ES-I3 (cell line): ENCODE data around the gene SLC8A1.

Source experiments
- H3K36me3 ChIP-seq: 2 replicates; pipeline ENCODE4 v1.6.1; 2013; ENCODE audit warnings: mild to moderate bottlenecking, low read length, control low read depth, moderate library complexity; ENCODE audit not compliant: insufficient read depth
- H3K4me1 ChIP-seq: 2 replicates; pipeline ENCODE4 v1.6.1; 2013; ENCODE audit warnings: mild to moderate bottlenecking, control low read depth, low read length; ENCODE audit not compliant: insufficient read depth
- H3K9ac ChIP-seq: 2 replicates; pipeline ENCODE4 v1.6.1; 2013; ENCODE audit warnings: low read depth, mild to moderate bottlenecking, low read length, moderate library complexity
- H3K9me3 ChIP-seq: 2 replicates; pipeline ENCODE4 v1.6.1; 2013; ENCODE audit warnings: mild to moderate bottlenecking, low read length, moderate library complexity; ENCODE audit not compliant: control insufficient read depth, insufficient read depth

The SLC8A1 gene

GRCh38 chr2:40421631-40422297, 30.1 kb downstream of the SLC8A1 start:
- Histone ChIP-seq H3K4me1 (no peaks in the 10 kb centered on the region), H3K9ac (no peak overlapping the region), H3K36me3 (no peaks in the 10 kb centered on the region), H3K9me3 (no peaks in the 10 kb centered on the region)

GRCh38 chr2:40420478-40420877, 31.4 kb downstream of the SLC8A1 start:
- no peaks in the 10 kb centered on the region for H3K36me3 ChIP-seq
- no peaks in the 10 kb centered on the region for H3K4me1 ChIP-seq
- no peaks in the 10 kb centered on the region for H3K9me3 ChIP-seq
- H3K9ac ChIP-seq: no peak overlapping the region

GRCh38 chr2:40419364-40419762, 32.5 kb downstream of the SLC8A1 start:
- Histone ChIP-seq H3K36me3 (no peaks in the 10 kb centered on the region), H3K4me1 (no peaks in the 10 kb centered on the region), H3K9ac (no peak overlapping the region), H3K9me3 (no peaks in the 10 kb centered on the region)

GRCh38 chr2:40418614-40419363, 33.1 kb downstream of the SLC8A1 start:
- no peak overlapping the region for H3K9ac ChIP-seq
- H3K36me3 ChIP-seq: no peaks in the 10 kb centered on the region

GRCh38 chr2:40416486-40416885, 35.4 kb downstream of the SLC8A1 start:
- Histone ChIP-seq H3K36me3 (no peaks in the 10 kb centered on the region), H3K9ac (no peak overlapping the region), H3K4me1 (no peaks in the 10 kb centered on the region), H3K9me3 (no peaks in the 10 kb centered on the region)

More at GRCh38 chr2:40418614-40419363, 33.1 kb downstream of the SLC8A1 start:
- no peaks in the 10 kb centered on the region for H3K4me1 ChIP-seq
- H3K9me3 ChIP-seq: no peaks in the 10 kb centered on the region

GRCh38 chr2:40415391-40415790, 36.5 kb downstream of the SLC8A1 start:
- Histone ChIP-seq H3K9me3 (no peaks in the 10 kb centered on the region), H3K36me3 (no peaks in the 10 kb centered on the region), H3K4me1 (no peaks in the 10 kb centered on the region), H3K9ac (no peak overlapping the region)

GRCh38 chr2:40412456-40412855, 39.4 kb downstream of the SLC8A1 start:
- Histone ChIP-seq H3K36me3 (no peaks in the 10 kb centered on the region), H3K9me3 (no peaks in the 10 kb centered on the region), H3K9ac (no peak overlapping the region), H3K4me1 (no peaks in the 10 kb centered on the region)

GRCh38 chr2:40410695-40411094, 41.2 kb downstream of the SLC8A1 start:
- Histone ChIP-seq H3K4me1 (no peaks in the 10 kb centered on the region), H3K36me3 (no peaks in the 10 kb centered on the region), H3K9me3 (no peaks in the 10 kb centered on the region), H3K9ac (no peak overlapping the region)

- Histone ChIP-seq H3K4me1 (no peaks in the 10 kb centered on the region), H3K36me3 (no peaks in the 10 kb centered on the region), H3K9me3 (no peaks in the 10 kb centered on the region), H3K9ac (no peak overlapping the region)
Measured at GRCh38 chr2:40409734-40410133, 42.2 kb downstream of the SLC8A1 start.

GRCh38 chr2:40406485-40407289, 45.2 kb downstream of the SLC8A1 start:
- Histone ChIP-seq H3K9ac (no peak overlapping the region), H3K36me3 (no peaks in the 10 kb centered on the region), H3K9me3 (no peaks in the 10 kb centered on the region), H3K4me1 (0 out of 2 replicates have a peak, but pooled peaks cover 3% of the 10 kb centered on the region)

GRCh38 chr2:40405465-40405864, 46.4 kb downstream of the SLC8A1 start:
- no peaks in the 10 kb centered on the region for H3K9me3 ChIP-seq
- no peak overlapping the region for H3K9ac ChIP-seq
- H3K36me3 ChIP-seq: no peaks in the 10 kb centered on the region
- peaks cover 8% of the 10 kb centered on the region for H3K4me1 ChIP-seq

- Histone ChIP-seq H3K9me3 (no peaks in the 10 kb centered on the region), H3K4me1 (peaks cover 11% of the 10 kb centered on the region), H3K9ac (no peak overlapping the region), H3K36me3 (no peaks in the 10 kb centered on the region)
Measured at GRCh38 chr2:40404517-40404916, 47.4 kb downstream of the SLC8A1 start.

- no peaks in the 10 kb centered on the region for H3K9me3 ChIP-seq
- no peak overlapping the region for H3K9ac ChIP-seq
- peaks cover 11% of the 10 kb centered on the region for H3K4me1 ChIP-seq
Measured at GRCh38 chr2:40403233-40403836, 48.6 kb downstream of the SLC8A1 start.

GRCh38 chr2:40401896-40402295, 50.0 kb downstream of the SLC8A1 start:
- Histone ChIP-seq H3K9me3 (no peaks in the 10 kb centered on the region), H3K9ac (no peak overlapping the region), H3K36me3 (no peaks in the 10 kb centered on the region), H3K4me1 (peaks cover 11% of the 10 kb centered on the region)

More at GRCh38 chr2:40403233-40403836, 48.6 kb downstream of the SLC8A1 start:
- H3K36me3 ChIP-seq: no peaks in the 10 kb centered on the region
